HG03097 (cell line): Measurements from ENCODE around the gene CCNA2.

Experiments
- ATAC-seq: cut with Tn5 transposase; IDR thresholded peaks from one replicate; pipeline ENCODE4 v1.9.1; 2021; ENCODE audit not compliant: unreplicated experiment, low FRiP score

The CCNA2 gene

GRCh38 chr4:121823505-121824170 is at the start of gene CCNA2:
TSS of gene CCNA2 (minus strand) at chr4:121823883. CDS start at chr4:121823628, 255 bp downstream.
- ATAC-seq, result peak; percentile 93

GRCh38 chr4:121869841-121870822 is 46.4 kb upstream of the CCNA2 start, which contains the start of gene BBS7:
TSS of gene BBS7 (minus strand) at chr4:121870474. CDS start at chr4:121870313, 161 bp downstream.
- ATAC-seq, result peak; percentile 100

- ATAC-seq, result no peak
Measured at GRCh38 chr4:121863799-121864198, 40.1 kb upstream of the CCNA2 start.

GRCh38 chr4:121861426-121861825 is 37.7 kb upstream of the CCNA2 start:
- no peak for ATAC-seq

- ATAC-seq, result no peak
Measured at GRCh38 chr4:121860121-121860520, 36.4 kb upstream of the CCNA2 start.

- no peak for ATAC-seq
Measured at GRCh38 chr4:121851354-121851753, 27.7 kb upstream of the CCNA2 start.

GRCh38 chr4:121846662-121847061 is 23.0 kb upstream of the CCNA2 start:
- ATAC-seq, result no peak

- ATAC-seq, result no peak
Measured at GRCh38 chr4:121842862-121843261, 19.2 kb upstream of the CCNA2 start.

GRCh38 chr4:121838136-121838535 is 14.5 kb upstream of the CCNA2 start:
- no peak for ATAC-seq

GRCh38 chr4:121829511-121829910 is 5.8 kb upstream of the CCNA2 start:
- ATAC-seq, result no peak

GRCh38 chr4:121827853-121828252 is 4.2 kb upstream of the CCNA2 start:
- no peak for ATAC-seq

- no peak for ATAC-seq
Measured at GRCh38 chr4:121824950-121825349, 1.3 kb upstream of the CCNA2 start.

- ATAC-seq, result no peak
Measured at GRCh38 chr4:121824171-121824527, 466 bp upstream of the CCNA2 start.

GRCh38 chr4:121822796-121823504 is 733 bp downstream of the CCNA2 start:
- ATAC-seq, result peak; percentile 35

GRCh38 chr4:121822047-121822446 is 1.6 kb downstream of the CCNA2 start:
- ATAC-seq, result no peak

- no peak for ATAC-seq
Measured at GRCh38 chr4:121819216-121819965, 4.3 kb downstream of the CCNA2 start.

- ATAC-seq, result no peak
Measured at GRCh38 chr4:121818215-121818614, 5.5 kb downstream of the CCNA2 start.

GRCh38 chr4:121817701-121818100 is 6.0 kb downstream of the CCNA2 start:
- no peak for ATAC-seq

- ATAC-seq, result no peak
Measured at GRCh38 chr4:121817006-121817405, 6.7 kb downstream of the CCNA2 start.

GRCh38 chr4:121814756-121815155 is 8.9 kb downstream of the CCNA2 start:
- no peak for ATAC-seq
